ENCODE results near the gene FGF3. TPM values are rescaled to one million over a fixed set of nuclear protein-coding genes. Genes with fewer than 3 reads are reported as not detected.

Gene FGF3
- total RNA-seq, 1 donor from 2014 or later = not detected

- TF ChIP-seq, protein P1, sequence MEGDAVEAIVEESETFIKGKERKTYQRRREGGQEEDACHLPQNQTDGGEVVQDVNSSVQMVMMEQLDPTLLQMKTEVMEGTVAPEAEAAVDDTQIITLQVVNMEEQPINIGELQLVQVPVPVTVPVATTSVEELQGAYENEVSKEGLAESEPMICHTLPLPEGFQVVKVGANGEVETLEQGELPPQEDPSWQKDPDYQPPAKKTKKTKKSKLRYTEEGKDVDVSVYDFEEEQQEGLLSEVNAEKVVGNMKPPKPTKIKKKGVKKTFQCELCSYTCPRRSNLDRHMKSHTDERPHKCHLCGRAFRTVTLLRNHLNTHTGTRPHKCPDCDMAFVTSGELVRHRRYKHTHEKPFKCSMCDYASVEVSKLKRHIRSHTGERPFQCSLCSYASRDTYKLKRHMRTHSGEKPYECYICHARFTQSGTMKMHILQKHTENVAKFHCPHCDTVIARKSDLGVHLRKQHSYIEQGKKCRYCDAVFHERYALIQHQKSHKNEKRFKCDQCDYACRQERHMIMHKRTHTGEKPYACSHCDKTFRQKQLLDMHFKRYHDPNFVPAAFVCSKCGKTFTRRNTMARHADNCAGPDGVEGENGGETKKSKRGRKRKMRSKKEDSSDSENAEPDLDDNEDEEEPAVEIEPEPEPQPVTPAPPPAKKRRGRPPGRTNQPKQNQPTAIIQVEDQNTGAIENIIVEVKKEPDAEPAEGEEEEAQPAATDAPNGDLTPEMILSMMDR (IDR thresholded peaks at IDR 0.05; ENCODE audit: insufficient read depth, low read length, poor library complexity, severe bottlenecking) = no peak
- Histone ChIP-seq H3K4me3 (ENCODE audit: low read depth, low read length) (no peak overlapping the region), H3K27me3 (ENCODE audit: control insufficient read depth, insufficient read depth, low read length) (peaks cover 47% of the 10 kb centered on the region), H3K36me3 (ENCODE audit: control insufficient read depth, insufficient read depth, low read length) (no peaks in the 10 kb centered on the region)
- DNase-seq (ENCODE audit: low read depth) = no peak
Measured at GRCh38 chr11:69814902-69815301, 4.3 kb downstream of the FGF3 start.

DNA sequence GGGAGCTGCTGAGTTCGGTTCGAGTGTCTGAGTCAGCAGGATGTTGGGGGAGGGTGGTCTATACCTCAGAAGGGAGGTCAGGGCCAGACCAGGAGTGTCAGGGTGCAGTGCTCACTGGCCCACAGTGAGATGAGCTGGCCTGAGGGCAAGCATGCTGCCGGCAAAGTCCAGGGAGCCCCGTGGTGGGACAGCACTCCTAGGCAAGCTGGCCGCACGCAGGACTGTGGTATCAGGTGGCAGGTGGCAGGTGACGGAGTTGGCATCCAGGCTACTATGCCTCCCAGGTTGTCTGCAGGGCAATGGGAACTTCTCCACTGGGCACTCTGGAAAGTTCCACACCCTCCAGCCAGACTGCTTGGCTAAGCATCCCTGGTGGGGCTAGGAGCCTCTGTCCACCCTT is 4.8 kb downstream of the FGF3 start:
- DNase-seq (ENCODE audit: low read depth) = no peak
- H3K36me3 ChIP-seq (ENCODE audit: control insufficient read depth, insufficient read depth, low read length) = no peaks in the 10 kb centered on the region
- no peak overlapping the region for H3K4me3 ChIP-seq (ENCODE audit: low read depth, low read length)
- TF ChIP-seq, protein P1 (IDR thresholded peaks at IDR 0.05; ENCODE audit: insufficient read depth, low read length, poor library complexity, severe bottlenecking) = no peak
- H3K27me3 ChIP-seq (ENCODE audit: control insufficient read depth, insufficient read depth, low read length) = peaks cover 43% of the 10 kb centered on the region

- Histone ChIP-seq H3K36me3 (ENCODE audit: control insufficient read depth, insufficient read depth, low read length) (no peaks in the 10 kb centered on the region), H3K27me3 (ENCODE audit: control insufficient read depth, insufficient read depth, low read length) (peaks cover 44% of the 10 kb centered on the region), H3K4me3 (ENCODE audit: low read depth, low read length) (no peak overlapping the region)
- TF ChIP-seq, protein P1 (IDR thresholded peaks at IDR 0.05; ENCODE audit: insufficient read depth, low read length, poor library complexity, severe bottlenecking) = no peak
- no peak for DNase-seq (ENCODE audit: low read depth)
Measured at GRCh38 chr11:69813839-69814238, 5.4 kb downstream of the FGF3 start.

- Histone ChIP-seq H3K27me3 (ENCODE audit: control insufficient read depth, insufficient read depth, low read length) (peaks cover 44% of the 10 kb centered on the region), H3K36me3 (ENCODE audit: control insufficient read depth, insufficient read depth, low read length) (no peaks in the 10 kb centered on the region), H3K4me3 (ENCODE audit: low read depth, low read length) (no peak overlapping the region)
- no peak for DNase-seq (ENCODE audit: low read depth)
- TF ChIP-seq, protein P1 (IDR thresholded peaks at IDR 0.05; ENCODE audit: insufficient read depth, low read length, poor library complexity, severe bottlenecking) = no peak
Measured at GRCh38 chr11:69812946-69813345, 6.3 kb downstream of the FGF3 start.

DNA sequence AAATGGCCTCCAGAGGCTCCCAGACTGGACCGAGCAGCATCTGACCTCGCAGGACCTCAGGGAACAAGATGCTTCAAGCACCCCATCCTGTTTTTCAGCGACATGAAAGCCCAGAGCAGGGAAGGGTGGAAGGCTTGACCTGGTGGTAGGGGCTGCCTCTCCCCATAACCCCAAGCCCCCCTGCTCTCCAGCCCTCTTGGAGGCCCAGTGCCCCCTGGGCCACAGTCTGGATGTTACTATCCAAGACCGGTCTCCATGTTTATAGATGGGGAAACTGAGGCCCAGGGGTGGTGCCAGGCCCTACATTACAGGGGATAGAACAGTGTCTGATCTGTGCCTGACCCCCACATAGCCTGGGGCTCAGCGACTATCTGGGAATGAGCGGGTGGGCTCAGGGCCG is 7.0 kb downstream of the FGF3 start:
- H3K27me3 ChIP-seq (ENCODE audit: control insufficient read depth, insufficient read depth, low read length) = peaks cover 40% of the 10 kb centered on the region

GRCh38 chr11:69811431-69811830 is 7.8 kb downstream of the FGF3 start:
- H3K36me3 ChIP-seq (ENCODE audit: control insufficient read depth, insufficient read depth, low read length) = no peaks in the 10 kb centered on the region
- H3K27me3 ChIP-seq (ENCODE audit: control insufficient read depth, insufficient read depth, low read length) = peaks cover 31% of the 10 kb centered on the region
- no peak for DNase-seq (ENCODE audit: low read depth)
- no peak overlapping the region for H3K4me3 ChIP-seq (ENCODE audit: low read depth, low read length)
- TF ChIP-seq, protein P1 (IDR thresholded peaks at IDR 0.05; ENCODE audit: insufficient read depth, low read length, poor library complexity, severe bottlenecking) = no peak

More for the DNA sequence above, 7.0 kb downstream of the FGF3 start:
- TF ChIP-seq, protein P1 (IDR thresholded peaks at IDR 0.05; ENCODE audit: insufficient read depth, low read length, poor library complexity, severe bottlenecking) = no peak
- H3K36me3 ChIP-seq (ENCODE audit: control insufficient read depth, insufficient read depth, low read length) = no peaks in the 10 kb centered on the region
- no peak overlapping the region for H3K4me3 ChIP-seq (ENCODE audit: low read depth, low read length)
- DNase-seq (ENCODE audit: low read depth) = no peak

Measured in kidney epithelial cell (primary cell).